HG03354 (cell line): ENCODE data around the gene ATG7.
"Not testable (repeated sequence)": the region's sequence is repeated elsewhere in the genome, so short reads cannot be mapped to it uniquely, and the experiment has no call there.

Experiments used
- ATAC-seq: cut with Tn5 transposase; IDR thresholded peaks from one replicate; pipeline ENCODE4 v1.9.1; 2021; ENCODE audit warnings: mild to moderate bottlenecking; ENCODE audit not compliant: unreplicated experiment, poor library complexity, severe bottlenecking

ATG7 gene

GRCh38 chr3:11450015-11450414, 177.8 kb downstream of the ATG7 start:
- no peak for ATAC-seq

GRCh38 chr3:11452312-11452711, 180.1 kb downstream of the ATG7 start:
- ATAC-seq = no peak

DNA sequence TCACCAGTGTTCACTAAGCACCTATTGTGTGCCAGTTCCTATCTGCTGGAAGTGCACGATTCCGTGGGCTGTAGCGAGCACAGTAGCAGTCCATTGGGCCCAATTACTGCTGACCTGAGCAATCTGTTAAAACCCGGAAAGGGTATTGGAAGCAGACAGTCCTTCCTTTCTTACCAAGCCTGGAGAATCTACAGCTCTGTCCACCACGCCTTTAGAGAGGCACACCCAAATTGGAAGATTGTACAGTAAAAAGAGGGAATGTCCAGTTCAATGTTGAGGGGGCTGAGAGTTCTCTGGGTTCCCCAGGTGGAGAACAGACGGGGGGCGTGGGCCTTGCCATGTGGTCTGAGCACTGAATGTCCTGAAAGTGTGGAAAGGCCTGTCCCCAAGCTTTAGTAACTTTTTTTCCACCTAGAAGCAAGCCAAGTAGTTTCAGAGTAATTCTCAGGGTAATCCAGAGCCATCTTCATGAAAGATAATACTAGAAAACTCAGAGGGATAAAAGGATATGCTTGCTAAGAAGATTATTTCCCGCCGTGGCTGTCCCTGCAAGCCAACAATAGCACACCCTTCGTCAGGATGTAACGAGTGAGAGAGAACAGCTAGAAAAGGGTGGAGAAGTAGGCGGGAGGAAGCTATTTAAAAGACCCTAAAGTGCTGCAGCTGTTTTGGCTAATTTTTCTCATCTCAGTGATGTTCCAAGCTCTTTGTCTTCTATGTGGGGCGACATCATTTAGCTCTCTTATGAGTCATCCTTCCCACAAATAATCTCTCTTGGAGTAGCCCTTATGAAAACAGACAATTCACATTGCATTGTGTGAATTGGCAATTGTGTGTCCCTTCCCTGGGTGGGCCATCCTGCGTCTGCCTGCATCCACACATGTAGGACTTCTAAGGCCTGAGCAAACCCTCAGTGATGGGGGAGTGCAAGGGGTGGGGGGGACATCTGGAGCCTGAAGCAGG, 181.0 kb downstream of the ATG7 start:
- no peak for ATAC-seq

GRCh38 chr3:11455956-11456355, 183.8 kb downstream of the ATG7 start:
- no peak for ATAC-seq

- ATAC-seq = no peak
Observed at GRCh38 chr3:11457135-11457534, 184.9 kb downstream of the ATG7 start.

- no peak for ATAC-seq
Observed at GRCh38 chr3:11459186-11459824, 187.1 kb downstream of the ATG7 start.

- ATAC-seq = no peak
Observed at GRCh38 chr3:11461226-11461625, 189.0 kb downstream of the ATG7 start.

DNA sequence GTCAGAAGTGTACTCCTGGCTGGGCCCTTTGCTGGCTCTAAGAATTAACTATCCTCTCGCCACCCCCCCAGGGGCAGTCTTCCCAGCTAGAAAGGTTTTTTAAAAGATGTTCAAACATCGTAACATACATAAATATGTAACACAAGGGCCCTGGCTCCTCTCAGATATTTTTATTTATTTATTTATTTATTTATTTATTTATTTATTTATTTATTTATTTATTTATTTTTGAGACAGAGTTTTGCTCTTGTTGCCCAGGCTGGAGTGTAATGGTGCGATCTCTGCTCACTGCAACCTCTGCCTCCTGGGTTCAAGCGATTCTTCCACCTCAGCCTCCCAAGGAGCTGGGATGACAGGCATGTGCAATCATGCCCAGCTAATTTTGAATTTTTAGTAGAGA, 190.5 kb downstream of the ATG7 start:
- ATAC-seq = not testable (repeated sequence)

DNA sequence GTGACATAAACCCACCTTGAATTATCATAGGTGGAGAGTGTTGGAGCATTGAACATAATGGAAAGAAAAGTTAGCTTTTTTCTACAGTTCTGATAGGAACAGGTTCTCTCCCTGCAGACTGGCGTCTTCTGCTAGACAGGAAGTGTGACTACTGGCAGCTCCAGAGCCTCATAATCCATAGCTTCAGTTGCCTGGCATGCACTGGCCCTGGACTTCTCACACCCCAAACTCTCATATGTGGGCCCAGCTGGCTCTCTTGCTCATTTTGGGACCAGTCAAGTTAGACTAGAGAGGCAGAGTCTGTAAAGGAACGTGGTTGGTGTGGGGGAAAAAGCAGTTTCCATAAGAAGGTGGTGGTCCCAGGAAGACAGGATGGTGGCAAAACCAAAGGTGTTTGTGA, 191.4 kb downstream of the ATG7 start:
- ATAC-seq = no peak

DNA sequence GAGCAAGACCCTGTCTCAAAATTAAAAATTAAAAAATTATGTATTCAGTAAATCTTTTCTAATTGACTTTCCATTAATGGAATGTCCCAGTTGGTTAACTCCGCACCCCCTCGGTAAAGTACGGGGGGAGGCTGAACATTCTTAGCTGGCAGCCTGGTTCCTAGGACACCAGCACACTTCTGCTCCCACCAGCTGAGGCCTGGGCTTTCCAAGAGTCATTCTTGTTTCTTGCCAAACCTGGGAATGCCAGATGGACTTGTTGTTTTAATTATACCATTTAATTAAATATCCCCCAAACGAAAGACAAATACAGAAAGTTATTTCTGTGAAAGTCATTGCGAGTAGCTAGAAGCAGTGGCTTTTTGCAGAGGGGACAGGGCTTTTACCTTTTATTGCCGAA, 192.2 kb downstream of the ATG7 start:
- no peak for ATAC-seq

DNA sequence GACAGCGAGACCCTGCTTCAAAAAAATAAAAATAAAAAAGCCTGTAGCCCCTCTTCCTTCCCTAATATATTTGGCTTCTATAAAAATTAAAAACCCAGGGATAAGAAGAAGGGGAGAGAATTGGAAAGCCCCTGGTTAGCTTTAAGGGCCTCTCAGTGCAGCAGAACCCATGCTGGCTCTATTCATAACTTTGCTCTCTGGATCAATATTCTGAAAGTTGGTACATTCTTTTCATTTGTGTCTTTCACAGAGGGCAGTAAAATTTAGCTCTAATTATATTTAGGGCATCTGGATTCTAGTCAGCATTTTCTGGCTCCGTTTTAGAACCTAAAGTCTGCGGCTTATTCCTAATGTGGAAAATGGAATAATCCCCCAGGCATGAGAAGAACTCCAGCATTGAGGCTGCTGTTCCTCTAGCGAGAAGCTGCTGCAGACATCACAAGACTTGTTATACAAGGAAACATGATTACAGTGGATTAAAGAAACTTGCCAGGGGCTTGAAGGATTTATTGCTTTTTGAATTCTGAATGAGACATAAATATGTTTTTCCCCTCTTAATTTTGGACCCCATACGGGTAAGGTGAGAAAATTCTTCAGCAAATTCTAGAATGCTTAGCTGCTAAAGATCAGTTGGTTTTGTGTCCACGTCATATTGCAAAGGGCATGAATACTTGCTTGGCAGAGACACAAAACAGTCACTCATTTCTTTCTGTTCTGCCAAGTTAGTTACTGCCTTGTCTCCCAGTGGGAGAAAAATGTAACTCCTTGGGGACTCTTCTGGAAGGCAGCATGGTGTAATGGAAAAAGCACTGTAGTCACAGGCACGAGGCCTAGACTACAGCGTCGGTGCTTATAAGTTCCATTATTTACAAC, 193.8 kb downstream of the ATG7 start:
- ATAC-seq = no peak

- no peak for ATAC-seq
Observed at GRCh38 chr3:11467875-11468274, 195.7 kb downstream of the ATG7 start.

GRCh38 chr3:11470031-11470853, 198.0 kb downstream of the ATG7 start:
- no peak for ATAC-seq

DNA sequence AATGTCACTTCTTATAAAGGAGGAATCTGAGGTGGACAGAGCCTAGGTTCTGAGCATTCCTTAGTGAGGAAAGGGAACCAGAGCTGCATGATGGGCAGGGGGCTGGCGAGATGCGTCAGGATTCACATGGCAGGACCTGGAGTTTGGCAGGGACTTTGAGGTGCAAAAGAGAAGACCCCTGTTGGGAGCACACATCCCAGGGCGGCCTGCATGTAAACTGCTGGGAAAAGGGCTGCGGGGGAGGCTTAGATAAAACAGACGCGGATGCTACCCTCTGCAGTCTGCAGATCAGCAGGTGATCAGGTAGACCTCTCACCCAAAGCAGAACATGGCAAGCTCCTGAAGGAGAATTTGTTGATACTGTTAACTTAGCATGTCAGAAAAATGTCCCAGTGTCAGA, 203.1 kb downstream of the ATG7 start:
- ATAC-seq = no peak

- ATAC-seq = no peak
Observed at GRCh38 chr3:11476735-11477144, 204.5 kb downstream of the ATG7 start.

GRCh38 chr3:11477407-11477911, 205.3 kb downstream of the ATG7 start:
- ATAC-seq = no peak

- ATAC-seq = no peak
Observed at GRCh38 chr3:11478167-11478566, 206.0 kb downstream of the ATG7 start.

DNA sequence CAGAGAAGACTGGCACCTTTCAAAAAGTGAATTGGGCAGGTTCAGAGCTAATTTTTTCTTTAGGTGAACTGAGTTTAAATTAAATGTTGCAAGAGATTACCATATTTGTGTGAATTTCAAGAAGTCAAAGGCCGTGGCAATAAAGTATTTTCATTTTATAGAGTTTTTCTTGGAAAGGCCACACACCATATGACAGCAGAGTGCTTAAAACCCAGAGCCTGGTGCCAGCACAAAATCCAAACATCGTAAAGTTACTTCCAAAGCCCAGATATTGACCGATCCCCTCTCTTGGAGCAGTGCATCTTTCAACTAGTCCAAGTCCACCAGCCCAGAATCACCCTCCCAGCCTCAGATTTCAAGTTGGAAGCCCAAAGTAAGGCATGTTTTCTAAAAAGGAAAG, 207.0 kb downstream of the ATG7 start:
- ATAC-seq = no peak

DNA sequence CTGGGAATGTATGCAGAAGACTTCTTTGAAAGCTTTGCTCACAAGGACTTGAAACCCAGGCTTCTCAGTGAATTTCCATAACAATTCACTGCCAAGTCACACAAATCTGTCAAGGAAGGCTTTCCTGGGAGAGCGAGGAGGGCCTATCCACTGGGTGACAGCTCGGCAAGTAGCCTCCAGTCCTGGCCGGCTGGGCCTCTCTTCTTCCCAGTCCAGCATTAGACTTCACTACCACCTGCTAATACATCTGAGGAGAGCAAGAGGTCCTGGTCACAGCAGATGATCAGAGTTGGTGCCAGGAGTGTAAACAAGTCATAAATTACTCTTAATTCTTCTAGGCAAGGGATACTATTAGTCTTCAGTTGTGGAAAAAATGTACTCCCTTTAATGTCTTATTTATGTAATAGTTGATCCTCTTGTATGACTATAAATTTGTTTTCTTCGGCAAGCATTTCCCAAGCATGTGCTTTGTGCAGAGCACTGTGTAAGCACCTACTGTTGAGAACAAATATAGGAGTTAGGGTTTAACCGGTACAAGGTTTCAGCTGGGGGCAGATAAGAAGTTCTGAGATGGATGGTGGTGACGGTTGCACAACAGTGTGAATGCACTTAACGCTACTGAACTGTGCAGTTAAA, 208.6 kb downstream of the ATG7 start:
- ATAC-seq = no peak
